Subcutaneous adipose tissue (tissue), 4 donors: ENCODE measurements around the gene MTMR2. TPM values are rescaled to one million over a fixed set of nuclear protein-coding genes. Genes with fewer than 3 reads are reported as not detected.

Experiments used
- total RNA-seq, 4 donors: library from RNA; depleted of rRNA; stranded (reverse); fragments of >200 nt; gene quantifications; one replicate each; pipeline ENCODE4 v1.1.0, GENCODE V29; 2016
- TF ChIP-seq, protein P1 (sequence below): fragments of 450-650 bp; IDR thresholded peaks from one replicate; pipeline ENCODE4 v1.5.1; 2016; ENCODE audit warnings: low read depth, mild to moderate bottlenecking, control low read depth, antibody characterized with exemption, moderate library complexity

Gene MTMR2
- 10 to 100 TPM; 19.8 to 36.5 (median 27.6) TPM for total RNA-seq

DNA sequence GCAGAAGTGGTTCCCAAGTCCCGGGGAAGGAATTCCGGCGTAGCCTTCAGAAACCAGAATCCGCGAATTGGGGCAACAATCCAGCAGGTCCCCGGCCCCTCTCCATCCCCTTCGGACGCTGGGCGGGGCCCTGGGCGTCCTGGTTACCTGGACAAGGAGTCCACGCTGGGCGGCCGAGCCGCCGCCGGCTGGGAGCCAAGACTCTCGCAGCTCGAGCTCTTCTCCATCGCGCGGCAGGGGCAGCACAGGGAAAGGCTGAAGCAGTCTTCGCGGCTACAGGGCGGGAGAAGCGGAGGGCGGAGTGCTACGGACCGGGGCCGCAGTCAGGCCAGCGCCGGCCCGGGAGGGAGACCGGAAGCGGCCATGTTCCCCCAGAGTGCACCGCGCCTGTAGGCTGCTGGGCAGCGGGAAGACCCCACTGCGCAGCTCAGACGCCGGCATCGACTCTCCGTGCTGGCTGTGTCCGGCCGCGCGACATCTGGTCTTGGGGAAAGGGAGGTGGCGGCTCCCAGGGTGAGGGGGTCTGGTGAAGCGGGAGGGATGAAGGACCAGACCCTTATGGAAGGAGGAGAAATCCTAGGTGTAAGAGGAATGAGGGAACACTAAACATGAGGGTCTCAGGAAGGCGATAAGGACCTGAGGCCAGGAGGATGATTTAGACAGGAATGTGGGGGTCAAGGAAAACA, at the start of gene MTMR2:
Gene MTMR2, minus strand, starts transcription at position 380 of the 686 bp plus-strand sequence. Its CDS starts 153 bp downstream, at position 227.
- TF ChIP-seq, protein P1, sequence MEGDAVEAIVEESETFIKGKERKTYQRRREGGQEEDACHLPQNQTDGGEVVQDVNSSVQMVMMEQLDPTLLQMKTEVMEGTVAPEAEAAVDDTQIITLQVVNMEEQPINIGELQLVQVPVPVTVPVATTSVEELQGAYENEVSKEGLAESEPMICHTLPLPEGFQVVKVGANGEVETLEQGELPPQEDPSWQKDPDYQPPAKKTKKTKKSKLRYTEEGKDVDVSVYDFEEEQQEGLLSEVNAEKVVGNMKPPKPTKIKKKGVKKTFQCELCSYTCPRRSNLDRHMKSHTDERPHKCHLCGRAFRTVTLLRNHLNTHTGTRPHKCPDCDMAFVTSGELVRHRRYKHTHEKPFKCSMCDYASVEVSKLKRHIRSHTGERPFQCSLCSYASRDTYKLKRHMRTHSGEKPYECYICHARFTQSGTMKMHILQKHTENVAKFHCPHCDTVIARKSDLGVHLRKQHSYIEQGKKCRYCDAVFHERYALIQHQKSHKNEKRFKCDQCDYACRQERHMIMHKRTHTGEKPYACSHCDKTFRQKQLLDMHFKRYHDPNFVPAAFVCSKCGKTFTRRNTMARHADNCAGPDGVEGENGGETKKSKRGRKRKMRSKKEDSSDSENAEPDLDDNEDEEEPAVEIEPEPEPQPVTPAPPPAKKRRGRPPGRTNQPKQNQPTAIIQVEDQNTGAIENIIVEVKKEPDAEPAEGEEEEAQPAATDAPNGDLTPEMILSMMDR = no peak

DNA sequence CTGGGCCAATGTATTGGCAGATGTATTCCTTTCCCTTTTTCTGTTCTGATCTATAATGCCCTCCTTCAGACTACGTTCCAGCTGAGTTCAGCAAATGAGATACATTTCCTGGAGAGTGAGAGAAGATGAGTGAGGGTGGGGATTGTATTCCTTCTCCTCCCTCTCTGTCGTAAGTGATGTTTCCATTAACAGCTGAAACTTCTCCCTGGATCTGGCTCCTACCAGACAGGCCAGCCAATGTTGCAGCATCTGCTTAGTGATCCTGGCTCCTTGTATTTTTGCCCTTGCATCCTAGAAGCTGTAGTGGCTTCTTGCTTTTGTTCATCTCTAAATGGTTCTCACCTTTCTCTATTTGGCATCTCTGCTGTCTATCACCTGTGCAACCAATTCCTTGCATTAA, 48.2 kb upstream of the MTMR2 start:
- TF ChIP-seq, protein P1 = no peak

DNA sequence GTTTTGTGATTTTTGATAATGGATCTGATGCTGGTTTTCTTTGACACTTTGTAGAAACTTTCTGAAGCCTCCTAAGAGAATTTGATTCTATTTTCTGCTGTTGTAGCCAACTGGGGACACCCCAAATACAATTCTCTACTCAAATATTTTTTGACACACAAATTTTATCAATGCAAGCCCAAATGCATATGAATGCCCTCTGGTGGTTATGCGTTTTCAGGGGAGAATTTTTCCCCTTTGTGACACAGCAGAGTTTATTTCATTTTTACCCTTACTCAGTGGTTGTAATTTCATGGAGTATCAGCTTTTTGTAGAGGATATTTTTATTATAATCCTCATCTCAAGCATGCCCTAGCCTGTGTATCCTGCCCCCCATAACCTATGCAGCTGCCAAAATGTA, 44.7 kb upstream of the MTMR2 start:
- TF ChIP-seq, protein P1 = no peak

DNA sequence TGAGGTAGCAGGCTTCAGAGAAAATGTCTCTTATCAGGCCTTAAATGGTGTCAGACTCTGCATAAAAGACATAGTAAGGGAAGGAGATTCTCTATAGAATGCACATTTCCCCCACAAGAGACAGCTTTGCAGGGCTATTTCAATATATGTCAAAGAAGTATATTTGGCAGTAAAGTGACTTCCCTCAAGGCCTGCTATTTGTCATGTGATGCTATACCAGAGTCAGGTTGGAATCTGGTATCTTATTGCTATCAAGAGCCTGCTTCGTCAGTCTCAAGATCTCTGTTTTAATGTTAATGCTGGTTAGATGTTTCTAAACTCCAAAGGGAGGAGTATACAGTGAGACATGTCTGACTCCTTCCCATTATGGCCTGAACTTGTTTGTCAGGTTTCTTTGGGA, 40.4 kb upstream of the MTMR2 start:
- TF ChIP-seq, protein P1 = no peak

DNA sequence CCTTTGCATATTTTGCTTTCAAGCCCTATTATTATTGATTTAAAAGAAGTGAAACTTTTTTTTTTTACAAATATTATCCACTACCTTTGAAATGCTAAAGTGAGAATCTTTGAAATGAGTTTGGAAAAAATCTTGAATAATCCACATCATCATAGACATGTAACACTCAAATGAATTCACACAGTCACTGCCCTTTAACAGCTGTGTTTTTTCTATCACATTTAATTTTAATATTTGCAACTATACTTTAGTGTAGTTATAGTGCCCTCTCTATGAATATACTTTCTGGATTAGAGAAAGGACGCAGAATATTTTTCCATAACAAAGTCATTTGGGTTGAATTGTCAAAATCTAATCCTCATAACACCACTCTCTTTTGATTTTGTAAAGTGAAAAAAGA, 37.9 kb upstream of the MTMR2 start:
- TF ChIP-seq, protein P1 = no peak

DNA sequence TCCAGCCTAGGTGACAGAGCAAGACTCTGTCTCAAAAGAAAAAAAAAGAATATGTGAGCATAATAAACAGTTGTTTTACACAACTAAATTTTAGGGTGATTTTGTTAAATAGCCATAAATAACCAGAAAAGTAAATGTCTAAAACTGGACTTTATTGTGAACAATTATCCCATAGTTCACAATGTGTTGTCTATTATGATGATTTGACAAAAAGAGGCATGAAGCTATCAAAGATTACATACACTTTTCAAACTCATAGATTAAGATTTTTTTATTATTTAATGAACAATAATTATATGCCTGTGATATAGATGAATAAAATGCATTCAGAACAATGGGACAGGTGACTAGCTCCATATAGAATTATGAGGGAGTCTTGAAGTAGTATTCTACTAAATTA, 27.0 kb upstream of the MTMR2 start:
- TF ChIP-seq, protein P1 = no peak

DNA sequence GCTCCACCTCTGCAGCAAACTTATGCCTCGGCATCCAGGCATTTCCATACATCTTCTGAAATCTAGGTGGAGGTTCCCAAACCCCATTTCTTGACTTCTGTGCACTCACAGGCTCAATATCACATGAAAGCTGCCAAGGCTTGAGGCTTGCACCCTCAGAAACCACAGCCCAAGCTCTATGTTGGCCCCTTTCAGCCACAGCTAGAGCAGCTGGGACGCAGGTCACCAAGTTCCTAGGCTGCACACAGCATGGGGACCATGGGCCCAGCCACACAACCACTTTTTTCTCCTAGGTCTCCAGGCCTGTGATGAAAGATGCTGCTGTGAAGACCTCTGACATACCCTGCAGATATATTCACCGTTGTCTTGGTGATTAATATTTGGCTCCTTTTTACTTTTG, 24.7 kb upstream of the MTMR2 start:
- TF ChIP-seq, protein P1 = no peak
